Activated CD8-positive, alpha-beta T cell treated with anti-CD3 and anti-CD28 coated beads, Interleukin-2, amount 10 ng/mL, durations not matched to agents 7 days and 5 days (primary cell): Measurements from ENCODE around the gene IMMP2L. TPM values are rescaled to one million over a fixed set of nuclear protein-coding genes. Genes with fewer than 3 reads are reported as not detected.

ENCODE experiments used
- ATAC-seq: fragments of 150-1000 bp; cut with Tn5 transposase; one replicate; pipeline ENCODE4 v1.10.0; 2021; ENCODE audit warnings: moderate library complexity
- CTCF ChIA-PET: fragments of 350-600 bp; sonication (Branson Sonifier 250); formaldehyde crosslinking; loops from one replicate; lab custom pipeline; 2021; ENCODE audit warnings: antibody characterized with exemption; lab: Charles Lee
- POLR2A ChIA-PET: fragments of 350-600 bp; sonication (Branson Sonifier 250); formaldehyde crosslinking; loops from one replicate; lab custom pipeline; 2021; ENCODE audit warnings: antibody characterized with exemption; lab: Charles Lee
- DNase-seq: peaks from one replicate; pipeline ENCODE4 v3.0.0-alpha.2; 2020
- H3K27ac Mint-ChIP-seq: one replicate; pipeline ENCODE4 v1.8.0; 2021; ENCODE audit warnings: mild to moderate bottlenecking, mixed read lengths
- H3K27me3 Mint-ChIP-seq: one replicate; pipeline ENCODE4 v1.8.0; 2021; ENCODE audit warnings: low read depth, mixed read lengths
- H3K36me3 Mint-ChIP-seq: one replicate; pipeline ENCODE4 v1.8.0; 2021; ENCODE audit warnings: low read depth, mixed read lengths
- H3K4me1 Mint-ChIP-seq: one replicate; pipeline ENCODE4 v1.8.0; 2021; ENCODE audit warnings: low read depth, mixed read lengths
- H3K4me3 Mint-ChIP-seq: one replicate; pipeline ENCODE4 v1.8.0; 2021; ENCODE audit warnings: mild to moderate bottlenecking, mixed read lengths
- H3K9me3 Mint-ChIP-seq: one replicate; pipeline ENCODE4 v1.8.0; 2022; ENCODE audit warnings: mixed read lengths; ENCODE audit not compliant: insufficient read depth
- total RNA-seq, 2 experiments: library from RNA; stranded (reverse); gene quantifications; one replicate each; pipeline ENCODE4 v1.2.3, GENCODE V29; 2021

IMMP2L gene
- total RNA-seq, 2 experiments from 2014 or later = 7.1 to 9.7 TPM

DNA sequence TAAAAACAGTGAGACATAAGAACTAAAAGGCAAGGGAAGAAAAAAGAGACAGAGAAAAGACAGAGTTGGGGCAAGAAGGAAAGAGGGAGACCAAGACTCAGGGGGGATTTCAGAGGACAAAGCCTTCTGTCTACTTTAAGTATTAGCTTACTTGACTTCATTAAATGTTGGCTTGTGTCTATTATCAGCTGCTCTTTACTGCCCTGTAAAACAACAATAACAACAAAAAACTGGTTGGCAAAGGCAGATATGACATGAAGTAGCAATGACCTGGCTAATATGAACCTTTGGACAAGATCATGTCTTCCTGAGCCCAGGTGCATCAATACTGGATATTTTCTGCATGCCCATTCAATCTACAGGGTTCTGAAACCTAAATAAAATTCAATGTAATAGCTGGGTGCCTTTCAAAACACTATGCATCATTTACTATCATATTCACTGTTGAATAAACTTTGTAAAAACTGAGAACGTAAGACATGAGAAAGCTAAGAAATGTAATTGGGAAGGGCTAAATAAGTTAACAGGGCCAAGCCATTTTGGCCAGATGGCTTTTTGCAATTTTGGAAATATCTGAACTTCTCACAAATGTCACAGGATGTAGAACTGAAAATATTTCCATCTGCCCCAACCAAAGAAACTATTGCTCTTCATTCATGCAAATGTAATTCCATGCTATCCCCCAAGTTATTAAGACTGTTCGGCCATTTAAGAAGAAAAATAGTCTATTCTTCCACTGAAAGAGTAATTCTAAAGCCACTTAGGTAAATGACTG is 422.0 kb downstream of the IMMP2L start:
- Mint-ChIP-seq H3K27me3 (no peaks in the 10 kb centered on the region), H3K9me3 (no peaks in the 10 kb centered on the region), H3K27ac (no peak overlapping the region), H3K36me3 (no peaks in the 10 kb centered on the region), H3K4me3 (no peak overlapping the region), H3K4me1 (peaks cover 20% of the 10 kb centered on the region)
- ChIA-PET POLR2A (no interaction called here), CTCF (no interaction called here)
- ATAC-seq = no peak
- DNase-seq = no peak

DNA sequence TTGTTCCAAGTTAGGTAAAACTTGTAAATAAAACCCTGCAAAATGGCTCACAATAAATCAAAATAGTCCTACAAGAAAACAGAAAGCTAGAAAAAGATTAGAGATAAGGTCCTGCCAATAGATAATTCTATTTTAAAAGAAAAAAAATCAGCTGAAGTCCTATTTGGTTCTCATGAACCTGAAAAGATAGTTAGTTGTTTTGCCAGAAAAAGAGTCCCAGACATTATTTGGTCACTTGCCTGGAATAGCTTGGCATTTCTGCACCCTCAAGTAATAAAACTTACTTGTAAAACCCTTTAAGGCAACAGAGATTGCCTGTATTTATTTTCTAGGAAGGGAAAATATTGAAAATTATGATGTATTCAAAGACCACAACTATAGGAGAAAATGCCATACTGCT is 423.7 kb downstream of the IMMP2L start:
- DNase-seq = no peak
- ATAC-seq = no peak
- ChIA-PET POLR2A (interaction anchor here (1.0 to 1.7 kb wide), 2 partner anchors 12 to 56 kb away, joined by 3 to 5 read pairs; no protein-coding TSS in a partner anchor), CTCF (interaction anchor here (1.3 to 2.3 kb wide), 3 partner anchors 12 to 43 kb away, joined by 4 to 6 read pairs (median 5); no protein-coding TSS in a partner anchor)
- H3K27me3 Mint-ChIP-seq = no peaks in the 10 kb centered on the region
- H3K27ac Mint-ChIP-seq = peak overlapping the region; percentile 40
- peaks cover 20% of the 10 kb centered on the region for H3K4me1 Mint-ChIP-seq
- H3K9me3 Mint-ChIP-seq = no peaks in the 10 kb centered on the region
- no peaks in the 10 kb centered on the region for H3K36me3 Mint-ChIP-seq
- H3K4me3 Mint-ChIP-seq = peak overlapping the region; percentile 23

DNA sequence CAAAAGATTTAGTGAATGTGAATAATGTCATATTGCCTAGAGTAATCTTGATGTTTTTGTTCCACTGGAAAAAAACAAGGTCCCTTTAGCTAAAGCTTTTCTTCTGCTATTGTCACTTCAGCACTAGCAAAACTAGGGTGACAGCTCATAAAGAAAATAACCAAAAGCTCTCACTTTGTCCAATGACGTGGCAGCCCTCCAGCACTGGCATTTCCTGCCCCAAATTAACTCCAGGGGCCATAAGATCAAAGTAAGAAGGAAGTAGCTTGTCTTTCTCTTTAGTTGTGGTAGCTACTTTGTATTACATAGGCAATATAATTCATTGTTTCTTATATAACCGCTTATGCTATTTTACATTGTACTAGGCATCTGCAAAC is 424.1 kb downstream of the IMMP2L start:
- DNase-seq = peak; percentile 78
- Mint-ChIP-seq H3K27ac (peak overlapping the region; percentile 40), H3K4me3 (peak overlapping the region; percentile 23), H3K27me3 (no peaks in the 10 kb centered on the region), H3K9me3 (no peaks in the 10 kb centered on the region), H3K4me1 (peaks cover 20% of the 10 kb centered on the region), H3K36me3 (no peaks in the 10 kb centered on the region)
- ChIA-PET CTCF (interaction anchor here (1.3 to 2.3 kb wide), 3 partner anchors 11 to 42 kb away, joined by 4 to 6 read pairs (median 5); no protein-coding TSS in a partner anchor), POLR2A (interaction anchor here (1.0 to 1.7 kb wide), 2 partner anchors 12 to 56 kb away, joined by 3 to 5 read pairs; no protein-coding TSS in a partner anchor)
- peak; percentile 94 for ATAC-seq

DNA sequence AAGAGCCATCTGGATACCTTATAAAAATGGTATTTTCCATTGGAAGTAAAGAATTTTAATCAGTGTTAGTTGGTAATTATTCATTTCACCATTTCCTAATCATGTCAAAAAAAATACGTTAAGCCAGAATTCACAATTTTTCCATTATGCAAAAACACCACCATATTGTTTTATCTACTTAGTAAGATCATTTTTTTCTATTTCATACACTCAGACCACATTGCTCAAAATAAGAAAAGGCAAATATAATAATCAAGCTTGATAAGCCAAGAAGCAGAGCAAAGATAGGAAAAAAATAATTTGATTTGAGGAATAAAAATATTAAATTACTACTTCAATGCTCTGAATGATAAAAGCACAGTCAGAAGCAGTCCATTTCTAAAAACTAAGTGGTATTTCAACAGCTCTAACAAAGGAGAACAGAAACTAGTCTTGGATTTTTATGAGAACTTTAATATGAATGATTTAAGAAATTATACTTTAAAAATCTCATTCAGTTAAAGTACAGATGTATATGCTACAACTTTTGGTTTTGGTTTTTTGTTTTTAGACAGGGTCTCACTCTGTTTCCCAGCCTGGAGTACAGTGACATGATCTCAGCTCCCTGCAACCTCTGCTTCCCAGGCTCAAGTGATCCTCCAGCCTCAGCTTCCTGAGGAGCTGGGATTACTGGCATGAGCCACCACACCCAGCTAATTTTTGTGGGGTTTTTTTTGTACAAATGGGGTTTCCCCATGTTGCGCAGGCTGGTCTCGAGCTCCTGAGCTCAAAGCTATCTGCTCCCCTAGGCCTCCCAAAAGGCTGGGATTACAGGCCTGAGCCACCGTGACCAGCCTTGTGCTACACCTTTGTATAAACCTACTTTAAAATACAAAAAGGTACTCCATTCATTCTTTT is 424.7 kb downstream of the IMMP2L start:
- ChIA-PET POLR2A (interaction anchor here (1.0 to 1.7 kb wide), 2 partner anchors 11 to 55 kb away, joined by 3 to 5 read pairs; no protein-coding TSS in a partner anchor), CTCF (interaction anchor here (1.3 to 2.3 kb wide), 3 partner anchors 11 to 41 kb away, joined by 4 to 6 read pairs (median 5); no protein-coding TSS in a partner anchor)
- ATAC-seq (peak; percentile 68), DNase-seq (peak; percentile 32)
- no peaks in the 10 kb centered on the region for H3K36me3 Mint-ChIP-seq
- H3K27ac Mint-ChIP-seq = peak overlapping the region; percentile 40
- H3K4me3 Mint-ChIP-seq = peak overlapping the region; percentile 23
- no peaks in the 10 kb centered on the region for H3K9me3 Mint-ChIP-seq
- H3K4me1 Mint-ChIP-seq = peaks cover 20% of the 10 kb centered on the region
- no peaks in the 10 kb centered on the region for H3K27me3 Mint-ChIP-seq

DNA sequence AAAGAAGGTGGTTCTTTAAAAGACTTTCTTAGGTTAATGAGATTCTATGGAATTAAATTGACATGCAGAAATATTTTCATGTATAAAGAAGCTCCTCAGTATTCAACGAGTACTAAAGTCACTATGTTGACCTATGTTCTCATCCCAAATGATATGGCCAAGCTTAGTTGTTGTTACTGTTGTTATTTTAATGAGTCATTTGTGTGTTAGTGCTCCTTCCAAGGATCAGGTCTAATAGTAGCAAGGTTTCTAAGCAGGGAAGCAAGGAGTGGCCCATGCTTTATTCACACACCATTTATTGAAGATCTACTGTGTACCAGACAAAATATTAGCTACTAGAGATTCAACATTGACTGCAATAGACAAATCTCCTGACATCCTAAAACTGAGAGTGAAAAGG is 429.5 kb downstream of the IMMP2L start:
- Mint-ChIP-seq H3K9me3 (no peaks in the 10 kb centered on the region), H3K4me1 (peaks cover 2% of the 10 kb centered on the region), H3K4me3 (no peak overlapping the region), H3K27ac (no peak overlapping the region), H3K27me3 (no peaks in the 10 kb centered on the region), H3K36me3 (peaks cover 5% of the 10 kb centered on the region)
- no peak for DNase-seq
- CTCF ChIA-PET = no interaction called here
- POLR2A ChIA-PET = no interaction called here
- no peak for ATAC-seq

DNA sequence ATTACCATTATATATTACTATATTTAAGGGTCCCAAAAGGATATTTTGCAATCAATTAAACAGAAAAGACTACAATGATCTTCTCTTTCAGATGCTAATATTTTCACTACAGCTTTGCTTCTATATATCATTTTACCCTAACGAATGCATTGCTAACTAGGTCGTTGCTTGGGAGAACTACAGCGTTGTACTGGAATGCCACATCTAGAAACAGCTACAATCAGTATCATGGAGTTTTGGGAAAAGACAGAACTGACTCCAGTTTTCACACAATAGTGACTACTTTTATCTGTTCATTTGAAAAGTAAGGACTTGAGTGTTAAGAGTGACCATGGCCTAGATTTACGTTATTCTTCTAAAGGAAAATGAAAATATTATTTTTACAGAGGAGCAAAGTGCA is 432.9 kb downstream of the IMMP2L start:
- CTCF ChIA-PET = interaction anchor here (0.6 kb wide), 1 partner anchor 19 kb away, joined by 3 read pairs; no protein-coding TSS in a partner anchor
- Mint-ChIP-seq H3K27me3 (no peaks in the 10 kb centered on the region), H3K9me3 (no peaks in the 10 kb centered on the region), H3K36me3 (peaks cover 23% of the 10 kb centered on the region), H3K27ac (no peak overlapping the region), H3K4me3 (no peak overlapping the region), H3K4me1 (peaks cover 4% of the 10 kb centered on the region)
- POLR2A ChIA-PET = no interaction called here
- ATAC-seq (no peak), DNase-seq (no peak)

DNA sequence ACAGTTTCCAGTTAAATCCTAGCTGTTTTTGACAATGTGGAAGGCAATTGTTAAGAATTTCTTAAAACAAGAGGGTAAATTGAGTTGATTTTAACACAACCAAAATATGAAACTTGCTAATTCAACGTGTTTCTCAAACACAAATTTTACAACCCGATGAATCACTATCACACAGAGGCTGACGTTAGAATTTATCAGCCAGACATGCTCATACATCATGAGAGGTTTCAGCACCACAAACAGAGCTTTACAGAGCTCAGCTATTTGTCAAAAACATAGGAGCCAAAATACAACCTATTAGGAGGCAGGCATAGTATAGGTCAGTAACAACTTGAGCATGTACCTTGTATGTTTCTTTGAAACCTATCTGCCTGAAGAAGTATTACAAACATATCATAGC is 435.3 kb downstream of the IMMP2L start:
- CTCF ChIA-PET = interaction anchor here (1.4 kb wide), 1 partner anchor 11 kb away, joined by 6 read pairs; no protein-coding TSS in a partner anchor
- H3K4me3 Mint-ChIP-seq = no peak overlapping the region
- no peak overlapping the region for H3K27ac Mint-ChIP-seq
- POLR2A ChIA-PET = interaction anchor here (1.3 kb wide), 2 partner anchors 11 to 36 kb away, joined by 4 to 5 read pairs; no protein-coding TSS in a partner anchor
- H3K4me1 Mint-ChIP-seq = peaks cover 6% of the 10 kb centered on the region
- DNase-seq (no peak), ATAC-seq (no peak)
- H3K36me3 Mint-ChIP-seq = peaks cover 45% of the 10 kb centered on the region
- no peaks in the 10 kb centered on the region for H3K27me3 Mint-ChIP-seq
- H3K9me3 Mint-ChIP-seq = no peaks in the 10 kb centered on the region

DNA sequence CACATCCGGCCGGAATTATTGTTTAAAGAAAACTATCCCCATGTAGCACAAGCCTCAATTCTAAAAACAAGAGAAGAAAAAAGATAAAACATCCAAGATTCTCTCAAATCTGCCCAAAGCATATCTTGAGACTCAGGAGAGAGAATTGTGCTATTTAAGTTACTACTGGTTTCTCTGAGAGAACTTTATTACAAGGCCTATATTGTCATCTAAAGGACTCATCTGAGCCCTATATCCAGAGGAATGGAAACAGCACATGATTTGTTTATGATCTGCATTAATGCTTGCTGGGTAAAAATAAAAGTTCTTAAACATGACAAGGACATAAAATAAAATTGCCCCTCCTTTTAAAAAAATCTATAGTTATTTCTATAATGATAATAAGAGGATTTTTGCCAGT is 446.3 kb downstream of the IMMP2L start:
- peaks cover 32% of the 10 kb centered on the region for H3K4me1 Mint-ChIP-seq
- POLR2A ChIA-PET = no interaction called here
- ATAC-seq (no peak), DNase-seq (no peak)
- H3K9me3 Mint-ChIP-seq = peaks cover 3% of the 10 kb centered on the region
- no peak overlapping the region for H3K27ac Mint-ChIP-seq
- H3K27me3 Mint-ChIP-seq = no peaks in the 10 kb centered on the region
- no peak overlapping the region for H3K4me3 Mint-ChIP-seq
- CTCF ChIA-PET = no interaction called here
- H3K36me3 Mint-ChIP-seq = peaks cover 83% of the 10 kb centered on the region

DNA sequence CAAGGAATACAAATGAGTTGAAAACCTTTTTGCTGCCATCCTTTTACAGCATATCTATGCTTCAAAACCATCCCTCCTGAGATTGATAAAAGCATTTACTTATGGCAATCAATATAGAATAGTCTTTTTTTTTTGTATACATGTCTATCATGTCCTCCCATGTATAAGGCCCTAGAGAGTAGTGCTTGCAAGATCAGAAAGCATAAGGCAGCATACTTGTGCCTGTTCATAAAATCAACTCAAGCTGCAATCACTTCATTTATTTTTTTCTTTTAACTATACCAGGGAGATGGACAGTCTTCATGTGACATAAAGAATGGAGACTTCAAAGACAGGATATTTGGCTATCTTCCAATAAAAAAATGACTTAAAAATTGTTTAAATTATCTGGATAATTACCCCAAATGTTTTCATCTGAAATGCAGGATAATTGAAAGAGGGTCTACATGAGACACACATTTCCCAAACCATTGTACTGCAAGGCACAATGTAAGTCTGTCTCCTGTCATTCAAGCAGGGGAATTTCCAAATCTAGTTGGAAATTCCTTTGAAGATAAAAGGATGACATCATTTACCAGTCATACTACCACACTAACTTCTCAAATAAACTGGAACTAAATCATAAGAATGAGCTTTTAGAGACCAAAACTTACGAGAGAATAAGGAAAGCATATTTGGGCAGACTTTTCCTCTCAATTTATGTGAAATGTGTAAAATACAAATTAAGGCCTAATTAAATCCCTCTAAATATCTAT is 448.9 kb downstream of the IMMP2L start:
- POLR2A ChIA-PET = interaction anchor here (1.4 kb wide), 1 partner anchor 19 kb away, joined by 4 read pairs; no protein-coding TSS in a partner anchor
- DNase-seq (no peak), ATAC-seq (peak; percentile 33)
- peaks cover 84% of the 10 kb centered on the region for H3K36me3 Mint-ChIP-seq
- no peaks in the 10 kb centered on the region for H3K9me3 Mint-ChIP-seq
- CTCF ChIA-PET = interaction anchor here (0.9 kb wide), 1 partner anchor 14 kb away, joined by 3 read pairs; no protein-coding TSS in a partner anchor
- H3K27me3 Mint-ChIP-seq = no peaks in the 10 kb centered on the region
- H3K4me3 Mint-ChIP-seq = no peak overlapping the region
- H3K4me1 Mint-ChIP-seq = peaks cover 43% of the 10 kb centered on the region
- H3K27ac Mint-ChIP-seq = no peak overlapping the region

DNA sequence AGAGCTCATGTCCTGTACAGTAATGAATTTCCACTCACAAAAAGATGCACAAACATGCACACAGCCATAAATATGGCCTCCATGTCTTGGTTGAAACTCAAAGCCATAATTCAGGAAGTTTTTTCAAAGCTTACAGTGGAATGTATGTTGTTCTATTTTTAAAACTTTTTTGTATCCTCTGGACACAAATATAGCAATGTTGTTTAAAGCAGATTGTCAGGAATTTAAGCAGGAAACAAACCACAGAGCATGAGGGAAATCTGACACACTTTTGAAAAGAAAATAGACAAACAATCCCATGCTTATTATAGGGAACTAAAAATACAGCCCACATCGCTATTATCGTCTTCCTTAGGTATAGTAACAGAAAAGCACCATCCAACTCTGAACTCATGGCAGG is 449.9 kb downstream of the IMMP2L start:
- Mint-ChIP-seq H3K9me3 (no peaks in the 10 kb centered on the region), H3K27me3 (no peaks in the 10 kb centered on the region), H3K27ac (no peak overlapping the region), H3K36me3 (peaks cover 81% of the 10 kb centered on the region), H3K4me3 (no peak overlapping the region), H3K4me1 (peaks cover 48% of the 10 kb centered on the region)
- DNase-seq (no peak), ATAC-seq (no peak)
- POLR2A ChIA-PET = interaction anchor here (1.4 kb wide), 1 partner anchor 18 kb away, joined by 4 read pairs; no protein-coding TSS in a partner anchor
- CTCF ChIA-PET = no interaction called here

DNA sequence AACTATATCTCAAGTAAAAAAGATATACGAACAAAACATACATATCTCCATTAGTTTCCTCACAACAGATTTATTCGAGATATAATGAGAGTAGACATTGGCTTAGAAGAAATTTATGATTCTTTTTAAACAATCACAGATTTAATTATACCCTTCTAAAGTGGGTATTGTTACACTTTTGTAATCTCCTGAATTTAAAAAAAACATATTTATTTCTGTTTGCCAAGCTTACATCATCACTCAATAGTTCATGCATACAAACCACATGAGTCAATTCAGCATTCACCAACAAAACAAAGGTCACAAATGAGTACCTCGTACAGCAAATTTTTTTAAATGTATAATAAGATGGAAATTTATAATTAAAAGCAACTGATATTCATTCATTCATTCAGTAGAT is 453.8 kb downstream of the IMMP2L start:
- ChIA-PET POLR2A (no interaction called here), CTCF (interaction anchor here (0.7 to 2.3 kb wide), 2 partner anchors 9 to 517 kb away, joined by 3 to 8 read pairs; no protein-coding TSS in a partner anchor)
- Mint-ChIP-seq H3K4me1 (peaks cover 73% of the 10 kb centered on the region), H3K27ac (no peak overlapping the region), H3K9me3 (no peaks in the 10 kb centered on the region), H3K27me3 (no peaks in the 10 kb centered on the region), H3K36me3 (peaks cover 85% of the 10 kb centered on the region), H3K4me3 (no peak overlapping the region)
- DNase-seq (no peak), ATAC-seq (no peak)
